ENCODE results near the gene TXNDC2. TPM values are rescaled to one million over a fixed set of nuclear protein-coding genes. Genes with fewer than 3 reads are reported as not detected.
A peak's percentile ranks its signal among the peaks of the same experiment; 100 is the strongest.

TXNDC2 gene
- total and polyA plus RNA-seq, 9 of the 15 experiments (the other 6 are each of a cell fraction or from before 2014, with no cell fraction given), result 1.2 to 4.9 (median 2.3) TPM

DNA sequence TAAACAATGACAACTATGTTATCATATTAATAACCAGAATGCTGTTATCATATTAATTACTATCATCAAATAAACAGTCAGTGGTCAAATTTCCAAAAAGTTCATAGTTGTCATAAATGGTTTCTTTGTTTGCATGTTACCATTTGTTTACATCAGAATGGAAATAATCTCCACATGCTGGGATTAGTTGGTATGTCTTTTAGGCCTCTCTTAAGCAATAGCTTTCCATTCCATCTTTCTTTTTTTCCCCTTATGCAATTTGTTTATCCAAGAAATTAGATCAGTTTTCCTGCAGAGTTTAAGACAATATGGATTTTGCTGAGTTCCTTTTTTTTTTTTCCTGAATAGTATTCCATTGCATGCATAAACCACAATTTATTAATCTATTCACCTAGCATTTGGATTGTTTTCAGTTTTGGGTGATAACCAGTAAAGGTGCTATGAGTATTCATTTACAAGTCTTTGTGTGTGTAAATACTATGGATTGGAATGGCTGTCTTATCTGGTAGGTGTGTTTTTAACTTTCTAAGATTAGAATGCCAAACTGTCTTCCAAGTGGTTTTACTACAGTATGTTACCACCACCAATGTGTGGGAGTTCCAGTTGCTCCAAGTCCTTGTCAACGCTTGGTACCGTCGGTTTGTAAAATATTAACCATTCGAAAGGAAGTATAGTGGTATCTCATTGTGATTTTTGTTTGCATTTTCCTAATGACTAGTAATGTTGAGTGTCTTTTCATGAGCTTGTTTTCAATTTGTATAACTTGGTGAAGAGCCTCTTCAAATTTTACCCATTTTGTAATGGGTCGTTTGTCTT is 33.3 kb upstream of the TXNDC2 start (continued):
- TF ChIP-seq, protein P1, sequence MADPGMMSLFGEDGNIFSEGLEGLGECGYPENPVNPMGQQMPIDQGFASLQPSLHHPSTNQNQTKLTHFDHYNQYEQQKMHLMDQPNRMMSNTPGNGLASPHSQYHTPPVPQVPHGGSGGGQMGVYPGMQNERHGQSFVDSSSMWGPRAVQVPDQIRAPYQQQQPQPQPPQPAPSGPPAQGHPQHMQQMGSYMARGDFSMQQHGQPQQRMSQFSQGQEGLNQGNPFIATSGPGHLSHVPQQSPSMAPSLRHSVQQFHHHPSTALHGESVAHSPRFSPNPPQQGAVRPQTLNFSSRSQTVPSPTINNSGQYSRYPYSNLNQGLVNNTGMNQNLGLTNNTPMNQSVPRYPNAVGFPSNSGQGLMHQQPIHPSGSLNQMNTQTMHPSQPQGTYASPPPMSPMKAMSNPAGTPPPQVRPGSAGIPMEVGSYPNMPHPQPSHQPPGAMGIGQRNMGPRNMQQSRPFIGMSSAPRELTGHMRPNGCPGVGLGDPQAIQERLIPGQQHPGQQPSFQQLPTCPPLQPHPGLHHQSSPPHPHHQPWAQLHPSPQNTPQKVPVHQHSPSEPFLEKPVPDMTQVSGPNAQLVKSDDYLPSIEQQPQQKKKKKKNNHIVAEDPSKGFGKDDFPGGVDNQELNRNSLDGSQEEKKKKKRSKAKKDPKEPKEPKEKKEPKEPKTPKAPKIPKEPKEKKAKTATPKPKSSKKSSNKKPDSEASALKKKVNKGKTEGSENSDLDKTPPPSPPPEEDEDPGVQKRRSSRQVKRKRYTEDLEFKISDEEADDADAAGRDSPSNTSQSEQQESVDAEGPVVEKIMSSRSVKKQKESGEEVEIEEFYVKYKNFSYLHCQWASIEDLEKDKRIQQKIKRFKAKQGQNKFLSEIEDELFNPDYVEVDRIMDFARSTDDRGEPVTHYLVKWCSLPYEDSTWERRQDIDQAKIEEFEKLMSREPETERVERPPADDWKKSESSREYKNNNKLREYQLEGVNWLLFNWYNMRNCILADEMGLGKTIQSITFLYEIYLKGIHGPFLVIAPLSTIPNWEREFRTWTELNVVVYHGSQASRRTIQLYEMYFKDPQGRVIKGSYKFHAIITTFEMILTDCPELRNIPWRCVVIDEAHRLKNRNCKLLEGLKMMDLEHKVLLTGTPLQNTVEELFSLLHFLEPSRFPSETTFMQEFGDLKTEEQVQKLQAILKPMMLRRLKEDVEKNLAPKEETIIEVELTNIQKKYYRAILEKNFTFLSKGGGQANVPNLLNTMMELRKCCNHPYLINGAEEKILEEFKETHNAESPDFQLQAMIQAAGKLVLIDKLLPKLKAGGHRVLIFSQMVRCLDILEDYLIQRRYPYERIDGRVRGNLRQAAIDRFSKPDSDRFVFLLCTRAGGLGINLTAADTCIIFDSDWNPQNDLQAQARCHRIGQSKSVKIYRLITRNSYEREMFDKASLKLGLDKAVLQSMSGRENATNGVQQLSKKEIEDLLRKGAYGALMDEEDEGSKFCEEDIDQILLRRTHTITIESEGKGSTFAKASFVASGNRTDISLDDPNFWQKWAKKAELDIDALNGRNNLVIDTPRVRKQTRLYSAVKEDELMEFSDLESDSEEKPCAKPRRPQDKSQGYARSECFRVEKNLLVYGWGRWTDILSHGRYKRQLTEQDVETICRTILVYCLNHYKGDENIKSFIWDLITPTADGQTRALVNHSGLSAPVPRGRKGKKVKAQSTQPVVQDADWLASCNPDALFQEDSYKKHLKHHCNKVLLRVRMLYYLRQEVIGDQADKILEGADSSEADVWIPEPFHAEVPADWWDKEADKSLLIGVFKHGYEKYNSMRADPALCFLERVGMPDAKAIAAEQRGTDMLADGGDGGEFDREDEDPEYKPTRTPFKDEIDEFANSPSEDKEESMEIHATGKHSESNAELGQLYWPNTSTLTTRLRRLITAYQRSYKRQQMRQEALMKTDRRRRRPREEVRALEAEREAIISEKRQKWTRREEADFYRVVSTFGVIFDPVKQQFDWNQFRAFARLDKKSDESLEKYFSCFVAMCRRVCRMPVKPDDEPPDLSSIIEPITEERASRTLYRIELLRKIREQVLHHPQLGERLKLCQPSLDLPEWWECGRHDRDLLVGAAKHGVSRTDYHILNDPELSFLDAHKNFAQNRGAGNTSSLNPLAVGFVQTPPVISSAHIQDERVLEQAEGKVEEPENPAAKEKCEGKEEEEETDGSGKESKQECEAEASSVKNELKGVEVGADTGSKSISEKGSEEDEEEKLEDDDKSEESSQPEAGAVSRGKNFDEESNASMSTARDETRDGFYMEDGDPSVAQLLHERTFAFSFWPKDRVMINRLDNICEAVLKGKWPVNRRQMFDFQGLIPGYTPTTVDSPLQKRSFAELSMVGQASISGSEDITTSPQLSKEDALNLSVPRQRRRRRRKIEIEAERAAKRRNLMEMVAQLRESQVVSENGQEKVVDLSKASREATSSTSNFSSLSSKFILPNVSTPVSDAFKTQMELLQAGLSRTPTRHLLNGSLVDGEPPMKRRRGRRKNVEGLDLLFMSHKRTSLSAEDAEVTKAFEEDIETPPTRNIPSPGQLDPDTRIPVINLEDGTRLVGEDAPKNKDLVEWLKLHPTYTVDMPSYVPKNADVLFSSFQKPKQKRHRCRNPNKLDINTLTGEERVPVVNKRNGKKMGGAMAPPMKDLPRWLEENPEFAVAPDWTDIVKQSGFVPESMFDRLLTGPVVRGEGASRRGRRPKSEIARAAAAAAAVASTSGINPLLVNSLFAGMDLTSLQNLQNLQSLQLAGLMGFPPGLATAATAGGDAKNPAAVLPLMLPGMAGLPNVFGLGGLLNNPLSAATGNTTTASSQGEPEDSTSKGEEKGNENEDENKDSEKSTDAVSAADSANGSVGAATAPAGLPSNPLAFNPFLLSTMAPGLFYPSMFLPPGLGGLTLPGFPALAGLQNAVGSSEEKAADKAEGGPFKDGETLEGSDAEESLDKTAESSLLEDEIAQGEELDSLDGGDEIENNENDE (IDR thresholded peaks at IDR 0.05; ENCODE audit: low read depth, low read length), result no peak
- TF ChIP-seq, protein P2, sequence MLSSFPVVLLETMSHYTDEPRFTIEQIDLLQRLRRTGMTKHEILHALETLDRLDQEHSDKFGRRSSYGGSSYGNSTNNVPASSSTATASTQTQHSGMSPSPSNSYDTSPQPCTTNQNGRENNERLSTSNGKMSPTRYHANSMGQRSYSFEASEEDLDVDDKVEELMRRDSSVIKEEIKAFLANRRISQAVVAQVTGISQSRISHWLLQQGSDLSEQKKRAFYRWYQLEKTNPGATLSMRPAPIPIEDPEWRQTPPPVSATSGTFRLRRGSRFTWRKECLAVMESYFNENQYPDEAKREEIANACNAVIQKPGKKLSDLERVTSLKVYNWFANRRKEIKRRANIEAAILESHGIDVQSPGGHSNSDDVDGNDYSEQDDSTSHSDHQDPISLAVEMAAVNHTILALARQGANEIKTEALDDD (IDR thresholded peaks at IDR 0.05), result peak; percentile 71; the same call in 1 of the 2 replicates
- peak; percentile 81 for TF ChIP-seq ZNF316 (IDR thresholded peaks at IDR 0.05)
- TF ChIP-seq DPF2 (IDR thresholded peaks at IDR 0.05), result peak; percentile 16; the same call in 1 of the 2 replicates
- TF ChIP-seq ZFP1 (CRISPR knock-in tag; IDR thresholded peaks at IDR 0.05), result no peak
- TF ChIP-seq MAFF (IDR thresholded peaks at IDR 0.05; ENCODE audit: low read length), result 0 out of 2 replicates have a peak, but pooled peaks have one; percentile 6

Measured in K562 (cell line).